HG03439 (cell line): Measurements from ENCODE around the gene CLINT1.
A peak's percentile ranks its signal among the peaks of the same experiment; 100 is the strongest.

Source experiments
- ATAC-seq: cut with Tn5 transposase; IDR thresholded peaks from one replicate; pipeline ENCODE4 v1.9.1; 2021; ENCODE audit warnings: mild to moderate bottlenecking, moderate library complexity; ENCODE audit not compliant: unreplicated experiment

Gene CLINT1

DNA sequence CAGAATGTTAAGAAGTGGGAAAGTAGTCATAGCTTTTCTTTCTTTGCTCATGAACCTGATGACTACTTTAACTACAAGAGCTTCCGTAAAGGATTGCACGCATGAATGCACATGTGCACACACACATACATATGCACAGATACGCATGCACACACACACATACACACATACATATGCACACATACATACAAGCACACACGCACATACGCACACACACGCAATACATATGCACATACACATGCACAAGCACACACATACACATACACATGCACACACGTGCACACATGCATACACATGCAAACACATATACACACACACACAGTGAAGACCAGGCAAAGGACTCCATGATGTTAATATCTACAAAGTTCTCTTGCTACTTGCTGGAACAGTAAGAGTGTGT is 92.5 kb downstream of the CLINT1 start:
- no peak for ATAC-seq

DNA sequence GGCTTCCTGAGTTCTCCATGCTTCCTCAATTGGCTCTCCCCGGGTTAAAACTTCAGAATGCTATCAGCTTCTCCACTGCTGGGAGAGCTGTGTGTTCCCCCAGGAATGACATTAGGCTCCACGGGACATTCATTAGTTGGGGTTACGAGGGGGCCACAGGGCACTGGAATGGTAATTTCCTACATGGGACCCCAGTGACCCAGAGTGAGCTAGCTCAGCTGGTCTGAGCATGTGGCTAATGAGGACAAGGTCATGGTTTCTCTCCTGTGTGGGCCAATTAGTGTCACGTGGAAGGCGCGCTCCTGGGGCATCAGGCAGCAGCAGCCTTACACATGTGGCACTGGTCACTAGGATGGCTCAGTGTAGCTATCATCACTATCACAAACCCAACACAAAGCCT is 94.4 kb downstream of the CLINT1 start:
- ATAC-seq = no peak

DNA sequence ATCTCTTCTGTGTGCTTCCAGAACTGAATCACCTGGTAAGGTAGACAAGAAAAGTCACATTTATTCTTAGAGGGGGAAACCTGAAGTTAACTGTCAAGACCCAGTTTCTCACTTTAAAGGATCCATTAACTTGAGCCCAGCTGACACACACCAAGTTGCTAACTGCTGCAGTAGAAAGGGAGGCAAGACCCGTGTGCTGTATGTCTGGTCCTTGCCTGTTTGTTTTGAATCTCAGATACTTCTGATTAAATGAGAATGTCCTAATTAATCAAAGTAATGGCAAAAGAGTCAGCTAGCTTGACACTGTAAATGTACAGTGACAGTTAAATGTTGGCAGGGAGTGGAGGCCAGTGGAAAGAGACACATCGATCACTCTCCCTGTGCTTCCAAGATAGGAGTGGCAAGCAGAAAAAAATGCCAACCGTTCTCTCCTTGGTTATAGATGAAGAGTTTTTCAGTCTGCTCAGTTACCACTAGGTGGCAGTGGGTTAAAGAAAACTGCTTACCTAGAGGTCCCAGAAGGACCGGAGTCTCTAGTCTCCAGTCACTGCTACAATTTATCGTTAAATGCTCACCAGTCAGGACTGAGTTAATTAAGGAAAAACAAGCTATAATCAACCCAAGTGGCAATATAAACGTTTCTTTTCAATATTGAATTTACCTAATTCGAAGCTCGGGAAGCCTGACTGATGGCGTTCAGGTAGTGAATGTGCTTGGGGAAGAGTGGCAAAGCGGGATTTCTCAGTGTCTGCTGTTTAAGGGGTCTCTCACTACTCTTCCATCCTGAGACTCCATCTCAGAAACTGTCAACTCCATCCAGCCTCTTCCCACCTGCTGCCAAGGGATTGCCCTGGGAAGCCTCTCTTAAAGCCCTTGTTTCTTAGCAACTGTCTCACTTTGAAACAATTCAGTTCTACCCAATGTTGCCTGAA is 97.0 kb downstream of the CLINT1 start:
- ATAC-seq = peak; percentile 55

DNA sequence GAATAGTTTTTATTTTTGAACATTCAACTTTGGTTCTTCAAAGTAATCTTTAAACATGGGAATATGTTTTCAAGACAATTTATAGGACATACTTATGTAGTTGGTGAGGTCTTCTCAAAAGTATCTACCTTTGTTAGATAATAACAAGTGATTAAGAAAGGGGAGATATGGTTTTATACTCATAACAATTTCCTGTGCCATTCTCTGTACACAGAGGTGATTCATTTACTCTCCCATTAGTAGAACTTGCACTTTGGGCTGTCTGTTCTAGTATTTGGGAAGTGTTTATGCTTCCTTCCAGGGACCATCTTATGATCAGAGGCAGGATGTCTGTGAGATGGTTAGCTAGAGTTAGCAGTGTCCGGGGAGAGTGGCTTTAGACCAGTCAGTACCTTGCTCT is 100.2 kb downstream of the CLINT1 start:
- no peak for ATAC-seq

DNA sequence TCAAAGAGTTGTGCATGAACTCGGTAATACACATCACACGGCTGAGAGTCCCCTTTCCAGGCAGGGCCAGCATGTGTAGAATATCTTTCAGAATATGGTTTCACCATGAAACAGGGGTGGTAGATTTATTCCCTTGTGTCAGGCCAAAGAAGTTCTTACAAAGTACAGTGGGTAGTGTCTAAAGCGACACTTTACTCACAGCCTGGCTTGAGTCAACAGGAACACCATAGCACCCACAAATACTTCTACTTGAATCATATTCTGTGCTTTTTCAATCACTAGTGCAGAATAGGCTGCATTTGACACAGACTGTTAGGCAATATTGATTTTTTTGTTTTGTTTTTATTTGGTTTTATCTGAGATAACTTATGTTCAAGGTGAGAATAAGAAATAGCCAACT is 102.8 kb downstream of the CLINT1 start:
- ATAC-seq = no peak

DNA sequence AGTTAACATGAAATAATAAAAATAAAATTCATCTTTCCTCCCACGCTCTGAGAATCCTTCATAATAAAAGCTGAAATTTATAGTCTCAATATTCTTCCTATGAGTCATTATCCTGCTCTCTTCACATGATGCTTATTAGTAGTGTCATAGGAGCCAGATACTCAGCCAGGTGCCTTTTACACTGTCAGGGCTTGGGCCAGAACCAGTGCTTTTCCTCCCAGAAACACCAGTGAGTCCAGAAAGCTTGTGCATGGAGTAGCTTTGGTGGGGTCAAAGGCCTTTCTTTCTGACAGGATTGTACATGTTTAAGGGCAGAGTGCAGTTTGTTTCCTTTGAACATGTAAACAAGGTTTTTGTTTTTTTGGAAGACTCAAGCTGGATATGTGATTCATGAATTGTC is 108.6 kb downstream of the CLINT1 start:
- ATAC-seq = no peak

DNA sequence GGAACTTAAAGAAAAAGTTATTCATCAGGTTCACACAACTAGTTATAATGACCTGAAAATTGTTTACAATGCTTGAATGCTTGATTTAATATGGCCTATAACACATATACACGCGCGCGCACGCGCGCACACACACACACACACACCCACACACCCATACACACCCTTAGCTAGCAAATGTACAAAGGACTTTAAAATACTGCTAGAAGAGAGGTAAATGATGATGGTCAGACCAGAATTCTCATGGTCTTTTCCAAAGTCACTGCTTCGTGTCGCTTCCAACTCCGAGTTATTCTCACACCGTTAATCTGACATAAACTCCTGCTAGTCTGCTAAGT is 109.5 kb downstream of the CLINT1 start:
- no peak for ATAC-seq

DNA sequence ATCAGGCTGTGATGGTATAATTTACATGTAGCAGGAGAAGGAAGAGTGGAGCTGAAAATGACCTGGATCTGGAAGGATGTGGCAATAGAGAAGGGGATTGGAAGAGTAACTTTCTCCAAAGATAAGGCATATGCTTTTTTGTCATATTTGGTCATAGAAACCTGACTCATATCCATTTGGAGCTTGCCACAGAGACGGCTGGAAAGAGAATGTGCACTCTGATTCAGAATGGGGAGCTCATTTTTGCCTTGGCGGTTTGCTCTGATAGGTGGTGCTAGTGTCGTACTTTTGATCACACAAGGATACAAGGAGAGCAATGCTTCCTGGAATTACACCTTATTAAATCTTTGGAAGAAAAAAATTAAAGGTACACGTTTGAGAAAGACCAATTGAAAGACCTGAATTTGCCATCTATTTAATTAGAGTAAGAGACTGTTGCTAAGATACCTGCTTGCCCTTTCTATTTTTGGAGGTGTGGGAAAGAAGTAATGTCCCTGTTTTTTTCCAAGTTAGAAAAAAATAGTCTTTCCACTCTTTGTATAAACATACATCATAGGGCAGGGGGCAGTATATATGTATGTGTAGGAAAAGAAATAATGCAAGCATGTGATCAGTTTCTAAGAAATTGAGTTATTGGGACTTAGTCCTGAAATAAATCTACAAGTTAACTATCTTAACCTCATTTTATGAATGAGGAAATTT is 110.0 kb downstream of the CLINT1 start:
- ATAC-seq = no peak

DNA sequence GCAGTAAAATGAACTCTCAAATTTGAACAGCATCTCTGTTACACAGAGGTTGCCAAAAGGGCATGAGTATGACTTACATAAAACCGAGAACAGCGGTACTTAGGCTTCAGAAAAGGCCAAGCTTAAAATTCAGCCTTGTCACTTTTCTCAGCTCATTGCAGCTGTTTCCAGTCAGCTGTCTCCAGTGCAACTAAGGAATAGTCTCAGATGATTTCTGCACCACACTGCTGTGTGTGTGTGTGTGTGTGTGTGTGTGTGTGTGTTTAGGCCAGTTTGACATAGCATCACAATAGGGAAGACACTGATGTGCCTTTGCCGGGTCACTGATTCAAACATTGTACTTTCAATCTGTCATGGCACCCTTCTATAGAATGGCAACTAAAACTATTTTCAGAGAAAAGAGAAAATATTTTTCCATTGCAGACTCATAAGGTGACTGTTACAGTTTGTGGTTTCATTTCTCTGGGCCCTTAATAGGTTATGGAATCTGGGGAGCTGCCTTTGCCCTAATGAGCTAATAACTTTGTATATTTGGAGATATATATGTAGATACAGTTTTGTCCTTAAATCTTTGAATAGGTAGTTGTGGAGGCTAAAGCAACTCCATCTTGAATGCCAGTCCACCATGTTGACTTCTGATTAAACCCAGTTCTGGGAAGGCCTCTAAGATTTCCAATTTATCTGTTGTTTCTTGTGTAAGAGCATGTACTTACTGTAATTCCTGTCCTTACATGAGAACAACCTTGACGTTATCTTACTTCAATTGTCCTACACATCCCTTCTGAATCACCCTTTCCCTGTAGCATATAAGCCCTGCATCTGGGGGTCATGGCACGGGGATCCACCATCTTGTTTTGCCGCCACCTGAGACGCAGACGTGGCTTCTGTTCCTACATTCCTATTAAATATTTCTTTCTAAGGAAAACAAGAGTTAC is 110.9 kb downstream of the CLINT1 start:
- ATAC-seq = no peak

DNA sequence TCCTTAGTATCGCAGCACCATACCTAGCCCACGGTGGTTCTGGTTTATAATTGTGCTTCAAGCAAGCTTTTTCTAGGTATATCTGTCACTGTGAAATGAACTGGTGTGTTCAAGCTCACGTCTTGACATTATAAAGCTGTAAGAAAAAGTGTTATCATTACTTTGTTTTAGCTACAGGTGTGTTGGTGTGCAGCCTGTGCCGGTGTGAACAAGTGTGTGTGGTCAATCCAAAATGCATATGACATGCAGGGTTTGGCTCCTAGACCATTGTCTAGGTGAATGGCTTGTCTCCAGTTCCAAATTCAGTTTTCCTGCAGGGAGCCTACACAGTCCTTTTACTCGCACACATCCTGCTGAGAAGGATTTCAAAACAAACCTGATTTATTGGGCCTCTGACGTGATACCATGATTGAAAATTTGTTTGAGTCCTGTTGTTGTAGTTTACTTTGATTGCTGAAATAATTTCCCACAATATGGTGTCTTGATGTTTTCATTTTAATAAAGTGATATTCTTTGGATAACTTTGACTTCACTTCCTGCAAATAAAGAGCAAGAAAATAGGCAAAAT is 111.7 kb downstream of the CLINT1 start:
- no peak for ATAC-seq

DNA sequence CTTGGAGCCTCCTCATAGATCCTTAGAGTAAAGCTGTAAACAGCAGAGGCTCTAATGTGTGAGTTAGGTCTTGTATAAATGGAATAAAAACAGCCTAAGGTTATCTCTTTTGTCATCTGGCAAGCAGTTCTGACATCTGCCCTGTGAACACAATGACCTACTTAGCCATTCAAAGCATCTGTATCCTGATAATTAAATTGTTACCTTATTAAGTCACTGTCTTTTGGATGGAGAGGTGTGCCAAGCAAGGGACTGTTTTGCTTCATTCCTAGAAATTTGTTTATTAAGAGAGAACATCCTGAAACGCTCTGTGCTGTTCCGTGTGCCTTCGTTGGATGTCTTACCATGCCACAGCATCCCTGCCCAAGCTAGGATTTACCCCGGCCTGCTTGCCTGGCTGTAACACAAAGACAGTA is 113.9 kb downstream of the CLINT1 start:
- ATAC-seq = no peak

DNA sequence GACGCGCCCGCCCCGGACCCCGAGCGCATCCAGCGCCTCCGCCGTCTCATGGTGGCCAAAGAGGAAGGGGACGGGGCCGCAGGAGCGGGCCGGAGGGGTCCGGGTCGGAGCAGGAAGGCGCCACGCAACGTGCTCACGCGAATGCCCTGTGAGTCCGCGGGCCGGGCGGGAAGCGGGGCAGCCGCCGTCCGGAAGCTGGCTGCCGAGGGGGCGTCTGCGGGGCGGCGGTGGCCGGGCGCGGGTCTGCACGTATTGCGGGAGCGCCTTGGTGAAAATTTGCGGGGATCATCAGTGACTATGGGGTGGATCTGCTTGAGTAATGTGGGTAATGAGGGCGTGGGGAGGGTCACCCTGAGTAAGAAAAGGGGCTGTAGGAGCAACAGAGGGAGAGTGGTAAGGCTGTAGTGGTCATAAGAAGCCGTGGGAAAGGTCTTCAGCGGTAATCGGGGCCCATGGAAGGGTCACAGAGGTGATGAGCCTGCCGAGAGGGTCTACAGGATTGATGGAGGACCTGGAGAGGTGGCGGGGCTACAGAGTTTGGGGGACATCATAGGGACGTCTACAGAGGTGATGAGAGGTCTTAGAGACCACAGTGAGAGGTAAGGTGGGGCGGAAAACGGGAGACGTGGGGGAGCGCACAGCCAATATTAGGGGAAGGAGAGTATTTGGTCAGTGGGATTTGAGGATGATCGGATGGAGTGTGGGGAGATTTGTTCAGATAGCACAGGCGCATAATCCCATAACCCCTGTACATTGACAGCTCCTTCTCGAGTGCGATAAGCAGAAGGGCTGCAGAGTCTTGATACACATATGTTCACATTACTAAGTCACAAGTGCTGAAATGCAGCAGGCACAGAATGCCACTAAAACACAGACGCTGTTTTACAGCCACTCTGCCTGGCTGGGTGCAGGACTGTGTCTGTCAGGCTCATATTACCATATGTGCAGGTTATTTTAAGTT is 114.6 kb downstream of the CLINT1 start:
- ATAC-seq = peak; percentile 24

DNA sequence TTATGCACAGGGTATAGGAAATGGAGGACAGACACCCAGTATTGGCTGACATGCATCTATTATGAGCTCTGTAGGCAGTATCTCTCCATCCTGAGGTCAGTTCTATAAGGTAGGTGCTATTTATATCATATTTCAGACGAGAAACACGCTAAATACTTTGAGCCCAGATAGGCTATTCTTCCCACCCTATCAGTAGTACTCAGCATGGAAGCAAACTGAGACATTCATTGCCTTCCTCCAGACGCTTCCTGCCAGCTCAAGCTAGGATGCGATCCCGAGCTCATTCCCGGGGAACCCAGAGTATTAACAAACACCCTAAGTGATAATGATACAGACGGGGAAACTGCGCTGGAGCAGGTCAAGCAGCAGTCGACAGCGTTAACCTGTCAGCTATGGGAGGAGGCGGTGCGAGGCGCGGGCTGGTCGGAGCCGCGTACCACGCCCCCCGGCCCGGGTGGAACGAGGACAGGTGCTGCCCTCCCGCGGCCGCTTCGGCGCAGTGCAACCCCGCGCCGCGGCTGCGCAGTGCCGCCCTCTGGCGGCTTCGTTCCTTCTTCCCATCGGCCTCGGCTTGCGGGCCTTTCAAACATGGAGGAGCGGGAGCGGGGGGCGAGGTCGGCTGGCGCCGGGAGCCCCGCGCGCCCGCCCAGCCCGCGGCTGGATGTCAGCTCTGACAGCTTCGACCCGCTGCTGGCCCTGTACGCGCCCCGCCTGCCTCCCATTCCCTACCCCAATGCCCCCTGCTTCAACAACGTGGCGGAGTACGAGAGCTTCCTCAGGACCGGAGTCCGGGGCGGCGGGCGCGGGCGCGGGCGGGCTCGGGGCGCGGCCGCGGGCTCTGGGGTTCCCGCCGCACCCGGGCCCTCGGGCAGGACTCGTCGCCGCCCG is 115.5 kb downstream of the CLINT1 start, which contains the start of gene LSM11:
TSS of gene LSM11 (plus strand) at position 550 of the 888 bp plus-strand sequence. CDS start at position 589, 39 bp downstream.
- peak; percentile 92 for ATAC-seq

DNA sequence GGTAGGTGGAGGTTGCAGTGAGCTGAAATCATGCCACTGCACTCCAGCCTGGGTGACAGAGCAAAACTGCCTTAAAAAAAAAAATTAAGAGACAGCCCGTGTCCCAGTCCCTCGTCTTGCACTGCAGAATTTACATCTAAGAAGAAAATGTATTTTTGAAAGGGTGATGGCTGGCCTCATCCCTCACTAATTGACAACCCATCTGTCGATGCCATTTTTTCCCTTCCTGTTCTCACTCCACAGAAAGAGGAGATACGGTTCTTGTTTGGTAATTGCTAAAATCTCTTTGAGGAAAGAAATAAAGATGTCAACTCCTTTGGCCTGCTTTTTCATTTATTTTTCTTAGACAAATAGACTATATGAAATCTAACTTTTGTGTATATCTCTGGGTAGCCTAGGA is 117.8 kb downstream of the CLINT1 start:
- ATAC-seq = no peak

DNA sequence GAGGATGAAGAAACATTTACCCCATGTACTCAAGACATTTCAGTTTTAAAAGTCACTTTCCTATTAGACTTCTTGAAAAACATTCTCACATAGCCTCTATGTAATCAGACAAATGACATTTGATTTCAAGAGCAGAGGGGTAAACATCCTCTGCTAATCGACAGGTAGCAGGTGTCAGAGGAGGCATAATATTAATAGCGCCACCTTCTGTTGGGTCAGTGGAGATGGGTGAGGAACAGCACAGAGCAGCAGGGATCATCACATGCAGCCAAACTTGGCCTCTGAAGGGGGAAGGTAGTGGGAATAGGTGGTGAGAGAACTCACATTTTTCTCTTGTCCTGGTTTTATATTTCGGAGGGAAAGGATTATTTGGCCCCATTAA is 118.7 kb downstream of the CLINT1 start:
- ATAC-seq = no peak

DNA sequence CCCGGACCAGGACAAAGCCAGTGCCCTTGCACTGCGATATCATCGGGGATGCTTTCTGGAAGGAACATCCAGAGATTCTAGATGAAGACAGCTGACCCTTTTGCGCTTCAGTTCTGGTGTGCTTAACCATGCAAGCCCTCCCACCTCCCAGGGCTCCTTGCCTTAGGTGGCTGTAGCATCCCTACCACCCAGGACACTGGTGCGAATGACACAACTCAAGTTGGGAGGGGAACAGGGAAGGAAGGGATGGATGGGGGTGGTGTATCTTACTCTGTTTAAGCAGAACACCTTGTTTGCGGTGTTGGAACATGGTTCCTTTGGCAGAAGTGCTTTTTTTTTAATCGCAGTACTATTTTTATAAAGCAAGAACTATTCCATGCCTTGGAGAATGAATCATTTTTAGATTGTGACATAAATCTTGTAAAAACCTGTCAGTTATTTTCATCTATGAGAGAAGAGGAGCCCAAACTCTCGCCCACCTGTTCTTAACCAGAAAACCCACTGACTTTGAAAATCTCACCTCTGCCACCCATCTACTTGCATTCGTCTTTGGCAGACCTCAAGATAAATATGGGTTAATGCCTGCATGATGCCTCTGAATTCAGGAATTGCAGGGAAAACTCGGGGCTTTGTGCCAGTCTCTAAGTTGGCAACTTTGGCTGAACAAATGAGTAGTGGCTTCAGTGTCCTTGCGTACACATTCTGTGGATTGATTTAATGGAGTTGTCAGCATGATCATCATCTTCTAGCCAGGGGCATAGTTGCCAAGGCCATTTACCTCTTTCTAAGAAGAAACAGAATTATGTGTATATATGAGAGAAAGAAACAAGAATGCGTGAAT is 119.3 kb downstream of the CLINT1 start:
- no peak for ATAC-seq

DNA sequence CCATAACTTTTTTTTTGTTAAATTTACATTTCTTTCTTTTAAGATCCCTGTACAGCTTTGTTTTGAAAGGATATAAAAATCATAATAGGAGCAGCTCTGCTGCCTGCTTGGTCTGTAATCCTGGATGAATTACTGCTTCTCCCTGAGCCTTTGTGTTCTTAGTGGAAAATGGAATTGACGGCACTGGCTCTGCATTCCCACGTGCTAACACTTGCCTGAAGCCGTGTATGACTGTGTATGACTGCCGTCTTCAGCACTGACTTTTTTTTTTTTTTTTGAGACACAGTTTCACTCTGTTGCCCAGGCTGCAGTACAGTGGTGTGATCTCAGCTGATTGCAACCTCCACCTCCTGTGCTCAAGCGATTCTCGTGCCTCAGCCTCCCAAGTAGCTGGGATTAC is 123.0 kb downstream of the CLINT1 start:
- no peak for ATAC-seq
